Activated T-cell treated with anti-CD3 and anti-CD28 coated beads for 4 hours (primary cell): ENCODE results near the gene KCTD19.
"Not testable (repeated sequence)": the region's sequence is repeated elsewhere in the genome, so short reads cannot be mapped to it uniquely, and the experiment has no call there.

ENCODE experiments used
- DNase-seq: peaks from one replicate; pipeline ENCODE4 v3.0.0-alpha.2; 2020

Gene KCTD19

DNA sequence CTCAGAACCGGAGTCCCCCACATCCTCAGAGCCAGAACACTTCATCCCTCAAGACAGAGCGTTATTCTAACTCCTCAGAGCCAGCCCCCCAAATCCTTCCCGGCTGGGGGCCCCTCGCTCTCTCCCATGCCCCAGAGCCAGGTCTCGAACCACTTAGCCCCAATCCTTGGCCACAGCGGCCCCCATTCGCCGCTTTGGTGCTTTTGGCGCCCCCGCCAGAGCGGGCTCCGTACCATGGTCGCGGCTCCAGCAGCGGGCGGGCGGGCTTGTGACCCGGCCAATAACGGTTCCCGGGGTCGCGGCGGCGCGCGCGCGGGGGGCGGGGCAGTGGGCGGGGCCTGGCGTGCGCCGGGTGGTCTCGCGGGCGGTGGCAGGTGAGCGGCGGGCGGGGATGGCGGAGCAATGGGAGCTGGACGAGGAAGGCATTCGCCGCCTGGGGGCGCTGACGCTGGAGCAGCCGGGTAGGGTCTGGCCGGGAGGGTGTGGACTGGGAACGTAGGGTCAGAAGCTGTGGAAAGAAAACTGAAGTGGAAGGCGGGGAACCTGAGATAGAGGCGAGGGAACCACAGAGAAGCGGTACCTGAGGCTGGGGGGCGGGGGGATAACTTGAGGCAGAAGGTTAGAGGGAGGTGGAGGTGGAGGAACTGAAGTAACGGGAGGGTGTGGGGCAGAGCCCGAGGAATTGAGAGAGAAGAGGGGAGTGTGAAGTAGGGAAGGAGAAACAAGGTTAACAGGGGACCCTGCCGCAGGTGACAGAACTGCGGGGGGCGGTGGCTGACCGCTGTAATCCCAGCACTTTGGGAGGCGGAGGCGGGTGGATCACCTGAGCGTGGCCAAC is at the start of gene KCTD19, which contains the start of gene LRRC36:
Gene KCTD19, minus strand, starts transcription at position 270 of the 838 bp plus-strand sequence. Its CDS starts 34 bp downstream, at position 236.
Gene LRRC36, plus strand, starts transcription at position 344 of the 838 bp plus-strand sequence. Its CDS starts 48 bp downstream, at position 392.
- DNase-seq: peak; percentile 27

DNA sequence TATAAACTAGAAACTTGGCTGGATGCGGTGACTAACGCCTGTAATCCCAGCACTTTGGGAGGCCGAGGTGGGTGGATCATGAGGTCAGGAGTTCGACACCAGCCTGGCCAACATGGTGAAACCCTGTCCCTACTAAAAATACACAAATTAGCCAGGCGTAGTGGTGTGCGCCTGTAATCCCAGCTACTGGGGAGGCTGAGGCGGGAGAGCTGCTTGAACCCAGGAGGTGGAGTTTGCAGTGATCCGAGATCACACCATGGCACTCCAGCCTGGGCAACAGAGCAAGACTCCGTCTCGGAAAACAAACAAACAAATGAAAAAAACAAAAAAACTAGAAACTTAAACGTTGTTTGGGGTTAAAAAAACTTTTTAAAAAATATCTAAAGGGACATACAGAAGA is 49.5 kb upstream of the KCTD19 start:
- DNase-seq: not testable (repeated sequence)

DNA sequence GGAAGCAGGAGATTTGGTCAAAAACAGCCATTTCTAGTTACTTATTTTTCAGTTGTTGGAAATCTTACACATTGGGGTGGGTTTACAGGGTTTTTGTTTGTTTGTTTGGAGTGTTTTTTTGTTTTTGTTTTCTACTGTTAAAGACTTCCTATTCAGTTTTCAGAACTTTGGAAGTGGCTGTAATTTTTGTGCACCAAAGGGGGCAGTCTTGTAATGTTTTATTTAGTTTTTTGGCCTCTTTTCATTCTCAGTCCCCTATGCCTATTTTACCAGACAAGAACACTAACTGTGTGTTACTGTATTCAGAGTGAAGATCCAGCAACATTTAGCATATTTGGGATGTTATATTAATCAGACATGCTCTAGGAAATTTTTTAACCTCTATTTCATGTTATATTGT is 46.1 kb upstream of the KCTD19 start:
- no peak for DNase-seq

DNA sequence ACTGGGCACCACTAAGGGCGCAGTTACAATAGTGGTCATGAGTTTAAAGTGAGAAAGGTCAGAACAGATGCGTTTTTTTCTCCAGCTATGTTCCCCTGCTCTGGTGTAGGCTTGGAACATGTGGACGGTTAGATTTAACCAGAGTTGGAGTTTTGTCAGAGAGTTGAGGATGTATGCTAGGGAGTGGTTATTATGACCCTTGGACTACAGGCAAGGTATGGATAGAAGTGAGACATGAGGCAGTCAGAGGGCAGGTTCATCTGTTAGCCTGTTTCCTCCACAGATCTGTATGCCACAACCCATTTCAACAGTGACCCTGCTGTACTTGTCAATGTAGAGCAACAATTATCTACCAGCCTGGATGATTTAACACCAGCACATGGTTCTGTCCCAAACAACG is 44.1 kb upstream of the KCTD19 start:
- no peak for DNase-seq

DNA sequence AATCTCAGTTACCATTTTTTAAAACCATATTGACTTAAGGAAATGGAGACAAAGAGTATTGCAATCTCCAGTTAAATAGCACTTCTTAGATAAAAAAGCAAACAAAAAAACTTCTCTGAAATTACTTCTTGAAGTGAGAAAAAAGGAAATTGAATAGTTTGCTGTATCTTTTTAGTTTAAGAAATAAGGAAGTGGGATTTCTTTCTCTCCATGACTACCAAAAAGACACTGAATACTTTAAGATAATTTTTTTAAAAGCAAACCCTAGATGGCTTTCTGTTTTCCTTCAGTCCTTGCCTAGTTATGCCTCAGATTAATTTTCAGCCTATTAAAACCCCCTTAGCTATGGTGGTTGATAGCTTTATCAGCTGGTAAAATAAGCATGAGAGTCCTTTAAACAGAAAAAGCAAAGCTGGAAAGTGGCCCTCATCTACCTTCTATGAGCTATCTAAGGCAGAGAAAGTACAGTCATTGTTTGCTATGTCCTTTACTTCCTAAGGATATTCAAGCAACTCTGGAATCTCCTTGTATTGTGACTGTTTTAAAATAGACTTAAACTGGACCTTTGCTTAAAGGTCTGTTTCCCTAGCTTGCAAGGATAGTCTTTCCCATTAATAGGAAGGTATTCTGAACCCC is 38.2 kb upstream of the KCTD19 start:
- no peak for DNase-seq

DNA sequence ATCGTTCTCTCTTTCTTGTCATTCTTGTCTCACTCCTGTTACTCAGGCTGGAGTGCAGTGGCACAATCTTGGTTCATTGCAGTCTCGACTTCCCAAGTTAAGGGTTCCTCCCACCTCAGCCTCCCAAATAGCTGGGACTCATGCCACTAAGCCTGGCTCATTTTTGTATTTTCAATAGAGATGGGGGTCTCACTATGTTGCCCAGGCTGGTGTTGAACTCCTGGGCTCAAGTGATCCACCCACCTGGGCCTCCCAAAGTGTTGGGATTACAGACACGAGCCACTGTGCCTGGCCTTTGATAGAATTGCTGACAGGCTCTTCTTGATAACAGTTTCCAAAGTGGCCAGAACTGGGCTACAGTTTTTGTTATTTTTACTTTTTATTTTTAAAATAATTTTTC is 34.5 kb upstream of the KCTD19 start:
- no peak for DNase-seq

DNA sequence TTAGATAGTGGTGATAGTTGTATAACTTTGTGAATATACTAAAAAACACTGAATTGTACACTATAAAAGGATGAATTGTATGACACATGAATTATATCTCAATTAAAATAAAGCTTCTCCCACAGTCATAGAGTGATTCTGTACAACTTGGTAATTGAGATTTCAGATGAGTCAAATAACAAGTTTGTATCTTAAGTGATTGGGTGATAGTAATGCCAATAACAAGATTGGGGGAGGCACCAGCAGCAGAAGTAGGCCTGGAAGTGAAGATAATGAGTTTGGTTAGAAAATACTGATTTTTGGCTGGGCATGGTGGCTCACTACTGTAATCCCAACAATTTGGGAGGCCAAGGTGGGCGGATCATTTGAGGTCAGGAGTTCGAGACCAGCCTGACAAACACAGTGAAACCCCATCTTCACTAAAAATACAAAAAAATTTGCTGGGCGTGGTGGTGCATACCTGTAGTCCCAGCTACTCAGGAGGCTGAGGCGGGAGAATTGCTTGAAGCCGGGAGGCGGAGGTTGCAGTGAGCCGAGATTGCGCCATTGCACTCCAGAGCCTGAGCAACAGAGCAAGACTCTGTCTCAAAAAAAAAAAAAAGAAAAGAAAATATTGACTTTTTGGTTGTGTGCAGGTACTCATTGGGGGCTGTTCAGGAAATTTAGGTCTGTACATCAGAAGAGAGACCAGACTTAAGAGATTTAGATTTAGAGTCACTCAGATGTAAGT is 33.2 kb upstream of the KCTD19 start:
- not testable (repeated sequence) for DNase-seq

DNA sequence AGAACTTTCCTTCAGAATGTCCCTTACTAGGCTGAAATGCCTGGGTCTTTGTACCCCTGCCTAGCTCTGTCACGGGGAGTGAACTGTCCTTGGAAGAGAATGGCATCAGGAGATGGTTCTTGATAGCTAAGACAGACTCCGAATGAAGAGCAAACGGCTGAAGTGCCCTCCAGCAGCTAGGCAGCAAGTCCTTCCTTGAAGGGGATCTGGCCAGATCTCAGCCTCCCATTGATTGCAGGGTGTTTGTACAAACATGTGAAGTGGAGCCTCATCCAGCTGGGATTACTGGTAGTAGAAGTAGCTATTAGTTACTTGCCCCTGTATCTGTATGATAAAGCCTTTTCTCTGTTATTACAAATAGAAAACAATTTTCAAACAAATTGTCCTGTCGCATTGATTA is 31.0 kb upstream of the KCTD19 start:
- DNase-seq: no peak

DNA sequence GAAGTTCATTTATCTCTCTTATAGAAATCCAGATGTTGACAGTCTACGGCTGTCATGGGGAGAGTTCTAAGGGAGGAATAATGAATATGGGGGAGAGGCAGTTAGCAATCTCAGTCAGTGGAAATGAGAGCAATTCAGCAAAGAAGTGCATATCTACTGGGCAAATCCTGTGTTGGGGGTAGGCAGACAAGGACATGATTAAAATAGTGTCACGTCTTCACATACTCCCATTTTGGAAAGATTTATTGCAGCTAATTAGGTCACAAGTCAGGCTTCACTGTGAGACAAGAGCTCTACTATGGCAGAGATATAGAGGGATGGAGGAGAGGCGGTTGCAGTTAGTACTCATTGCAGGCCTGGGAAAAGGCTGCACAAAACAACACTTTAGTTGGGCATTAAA is 29.9 kb upstream of the KCTD19 start:
- no peak for DNase-seq

DNA sequence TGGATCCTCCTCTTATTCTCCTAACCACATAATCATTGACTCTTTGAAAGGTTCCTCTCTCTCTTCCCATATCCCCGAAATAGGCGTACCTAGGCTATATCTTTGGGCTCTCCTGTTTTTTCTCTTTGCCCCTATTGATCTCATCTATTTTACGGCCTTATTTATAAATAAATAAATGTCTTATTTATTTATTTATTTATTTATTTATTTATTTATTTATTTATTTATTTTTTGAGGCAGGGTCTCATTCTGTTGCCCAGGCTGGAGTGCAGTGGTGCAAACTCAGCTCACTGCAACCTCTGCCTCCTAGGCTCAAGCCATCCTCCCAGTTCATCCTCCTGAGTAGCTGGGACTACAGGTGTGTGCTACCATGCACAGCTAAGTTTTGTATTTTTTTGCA is 25.9 kb upstream of the KCTD19 start:
- DNase-seq: not testable (repeated sequence)

DNA sequence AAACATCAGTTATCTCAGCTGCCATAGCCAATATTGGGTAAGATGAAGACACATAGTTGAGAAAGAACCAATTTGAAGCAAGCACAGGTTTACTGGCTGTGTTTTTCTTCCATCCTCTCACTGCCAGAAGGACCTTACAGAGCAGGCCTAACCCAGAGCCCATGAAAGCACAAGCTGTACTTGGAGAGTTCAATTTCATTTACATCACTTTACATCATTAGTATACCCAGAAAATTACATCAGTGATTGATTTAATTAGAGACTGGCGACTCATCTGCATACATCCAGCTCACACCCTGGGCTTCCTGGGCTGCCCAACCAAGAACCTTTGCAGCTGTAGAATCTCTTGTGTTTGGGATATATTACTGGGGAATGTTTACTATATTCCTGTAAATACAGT is 23.8 kb upstream of the KCTD19 start:
- no peak for DNase-seq

DNA sequence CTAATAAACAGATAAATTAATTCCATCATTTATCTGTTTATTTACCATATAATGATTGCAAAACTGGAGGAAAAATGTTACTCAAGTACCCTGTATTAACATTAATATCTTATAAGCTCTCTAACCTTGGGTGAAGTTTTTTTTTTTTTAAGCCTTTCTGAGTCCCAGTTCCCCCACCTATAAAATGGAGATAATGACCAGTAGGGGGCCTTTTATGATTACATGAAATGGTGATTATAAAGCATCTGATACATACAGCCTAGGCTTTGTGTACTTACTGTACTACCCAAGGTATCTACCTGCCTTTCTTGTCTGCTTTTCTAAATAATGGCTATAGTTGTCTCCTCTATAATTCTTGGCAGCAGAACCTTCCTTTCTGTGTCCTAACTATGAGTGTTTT is 22.6 kb upstream of the KCTD19 start:
- no peak for DNase-seq

DNA sequence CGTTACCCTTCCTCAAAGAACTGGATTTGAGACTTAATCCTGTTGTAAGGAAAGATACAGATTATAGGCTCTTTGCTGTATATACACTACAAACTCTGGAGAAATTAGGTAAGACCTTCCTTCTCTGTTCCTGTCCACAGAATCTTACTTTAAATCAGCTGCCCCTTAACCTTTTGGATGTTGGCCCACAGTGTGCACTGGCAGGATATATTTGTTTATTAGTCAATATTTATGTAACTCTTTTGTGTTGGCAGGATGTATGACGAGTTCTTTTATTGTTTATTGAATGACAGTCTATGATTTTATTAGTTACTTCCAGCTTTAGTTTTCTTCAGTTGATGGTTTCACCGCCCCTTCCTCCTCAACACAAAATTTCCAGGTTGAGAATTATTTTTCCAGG is 19.8 kb upstream of the KCTD19 start:
- DNase-seq: no peak

DNA sequence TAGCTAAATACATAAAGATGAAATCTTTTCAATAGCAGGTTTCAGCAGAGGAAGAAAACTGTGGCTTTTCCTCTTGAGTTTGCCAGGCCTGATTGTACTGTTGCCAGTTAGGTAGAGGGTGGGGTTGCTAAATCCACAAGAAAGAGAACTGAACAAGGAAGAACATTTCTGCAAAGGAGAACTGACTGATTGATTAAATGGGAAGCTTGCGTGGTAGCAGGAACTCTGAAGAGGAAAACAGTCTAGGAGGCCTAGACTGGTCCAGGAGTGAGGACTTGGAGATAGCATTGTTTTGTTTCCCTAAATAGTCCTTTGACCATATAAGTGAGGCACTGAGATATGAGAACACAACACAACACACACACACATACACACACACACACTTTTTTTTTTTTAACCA is 18.9 kb upstream of the KCTD19 start:
- DNase-seq: no peak

DNA sequence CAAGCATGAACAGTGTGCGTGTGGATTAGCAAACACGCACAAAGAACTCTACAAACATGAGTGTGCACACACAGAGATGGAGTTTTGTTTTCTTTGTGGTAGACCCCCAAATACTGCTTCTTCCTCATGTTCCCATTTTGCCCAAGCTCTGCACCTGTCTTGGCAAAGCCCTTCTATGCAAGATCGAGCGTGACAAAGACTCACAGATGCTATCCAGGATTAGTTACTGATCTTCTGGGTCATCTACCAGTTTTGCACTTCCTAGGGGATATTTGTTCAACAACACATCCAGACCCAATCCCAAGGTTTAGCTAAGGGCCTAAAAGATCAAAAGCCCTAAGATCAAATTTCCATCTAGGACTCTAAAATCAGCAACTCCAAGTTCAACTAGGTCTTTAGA is 16.1 kb upstream of the KCTD19 start:
- DNase-seq: no peak

DNA sequence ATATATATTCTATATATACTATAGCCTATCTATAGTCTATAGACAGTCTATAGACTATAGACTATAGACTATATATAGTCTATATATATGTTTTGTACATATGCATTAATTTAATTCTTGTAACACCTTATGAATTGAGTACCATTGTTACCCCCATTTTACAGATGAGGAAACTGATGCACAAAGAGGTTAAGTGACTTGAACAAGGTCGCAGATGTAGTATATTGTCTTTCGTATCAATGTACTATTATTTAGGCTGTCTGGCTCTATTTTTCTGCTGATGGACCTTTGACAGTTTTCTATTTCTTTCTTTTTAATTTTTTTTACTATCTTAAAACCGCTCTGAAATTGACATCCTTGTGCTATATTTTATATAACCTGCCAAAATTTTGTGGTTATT is 14.7 kb upstream of the KCTD19 start:
- DNase-seq: no peak

DNA sequence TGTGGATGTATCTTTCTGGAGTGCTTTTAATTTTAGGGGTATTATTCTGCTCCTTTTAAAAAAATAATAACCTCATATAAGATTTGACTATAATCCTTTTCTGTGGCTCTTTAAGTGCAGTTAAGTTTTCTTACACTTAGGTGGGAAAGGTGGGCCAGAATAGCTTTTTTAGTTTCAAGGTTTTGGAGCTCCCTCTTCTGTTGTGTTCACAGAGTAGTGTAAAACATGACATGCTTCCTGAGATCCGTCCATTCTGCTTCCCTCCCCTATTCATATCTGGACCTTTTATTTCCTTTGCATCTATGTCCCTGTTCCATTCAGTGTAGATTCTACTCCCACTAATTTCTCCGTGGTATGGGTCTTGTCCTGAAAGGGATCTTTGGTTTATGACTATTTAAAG is 12.9 kb upstream of the KCTD19 start:
- DNase-seq: no peak

DNA sequence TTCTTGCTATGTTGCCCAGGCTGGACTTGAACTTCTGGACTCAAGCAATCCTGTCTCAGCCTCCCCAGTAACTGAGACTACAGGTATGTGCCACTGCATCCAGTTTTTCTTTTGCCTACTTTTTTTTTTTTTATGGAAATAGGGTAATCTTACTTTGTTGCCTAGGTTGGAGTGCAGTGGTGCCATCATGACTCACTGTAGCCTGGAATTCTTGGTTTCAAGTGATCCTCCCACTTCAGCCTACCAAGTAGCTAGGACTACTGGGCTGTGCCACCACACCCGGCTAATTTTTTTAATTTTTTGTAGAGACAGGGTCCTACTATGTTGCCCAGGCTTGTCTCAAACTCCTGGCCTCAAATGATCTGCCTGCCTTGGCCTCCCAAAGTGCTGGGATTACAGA is 10.1 kb upstream of the KCTD19 start:
- DNase-seq: no peak

DNA sequence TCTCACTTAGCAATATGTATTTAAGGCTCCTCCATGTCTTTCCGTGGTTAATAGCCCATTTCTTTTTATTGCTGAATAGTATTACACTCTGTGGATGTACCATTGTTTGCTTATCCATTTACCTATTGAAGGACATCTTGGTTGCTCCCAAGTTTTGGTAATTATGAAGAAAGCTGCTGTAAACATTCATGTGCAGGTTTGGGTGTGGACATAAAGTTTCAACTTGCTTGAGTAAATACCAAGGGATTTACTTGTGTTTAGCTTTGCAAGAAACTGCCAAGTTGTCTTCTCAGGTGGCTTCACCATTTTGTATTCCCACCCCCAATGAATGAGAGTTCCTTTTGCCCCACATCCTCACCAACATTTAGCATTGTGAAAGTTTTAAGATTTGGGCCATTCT is 9.6 kb upstream of the KCTD19 start:
- DNase-seq: no peak

DNA sequence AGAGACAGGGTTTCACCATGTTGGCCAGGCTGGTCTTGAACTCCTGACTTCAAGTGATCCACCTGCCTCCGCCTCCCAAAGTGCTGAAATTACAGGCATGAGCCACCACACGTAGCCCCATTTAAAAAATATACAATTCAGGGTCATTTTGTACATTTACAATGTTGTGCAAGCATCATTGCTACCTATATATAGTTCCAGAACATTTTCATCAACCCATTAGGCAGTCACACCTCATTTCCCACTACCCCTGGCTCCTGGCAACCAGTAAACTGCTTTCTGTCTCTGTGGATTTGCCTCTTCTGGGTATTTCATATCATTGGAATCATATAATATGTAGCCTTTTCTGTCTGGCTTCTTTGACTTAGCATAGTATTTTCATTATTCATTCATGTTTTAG is 6.8 kb upstream of the KCTD19 start:
- no peak for DNase-seq

DNA sequence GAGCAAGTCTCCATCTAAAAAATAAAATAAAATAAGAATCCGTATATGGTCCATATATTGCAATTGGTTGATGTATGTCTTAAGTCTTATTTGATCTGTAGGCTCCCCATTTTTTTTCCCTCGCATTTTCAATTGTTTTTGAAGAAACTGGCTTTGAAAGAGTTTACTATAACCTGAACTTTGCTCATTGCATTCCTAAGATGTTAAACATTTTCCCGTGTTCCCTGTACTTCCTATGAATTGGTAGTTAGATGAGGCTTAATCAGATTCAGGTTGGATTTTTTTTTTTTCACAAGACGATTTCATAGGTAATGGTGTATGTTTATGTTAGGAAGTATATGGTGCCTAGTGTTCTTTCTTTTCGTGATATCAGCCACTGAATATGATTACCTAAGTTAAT is 3.4 kb upstream of the KCTD19 start:
- DNase-seq: no peak

DNA sequence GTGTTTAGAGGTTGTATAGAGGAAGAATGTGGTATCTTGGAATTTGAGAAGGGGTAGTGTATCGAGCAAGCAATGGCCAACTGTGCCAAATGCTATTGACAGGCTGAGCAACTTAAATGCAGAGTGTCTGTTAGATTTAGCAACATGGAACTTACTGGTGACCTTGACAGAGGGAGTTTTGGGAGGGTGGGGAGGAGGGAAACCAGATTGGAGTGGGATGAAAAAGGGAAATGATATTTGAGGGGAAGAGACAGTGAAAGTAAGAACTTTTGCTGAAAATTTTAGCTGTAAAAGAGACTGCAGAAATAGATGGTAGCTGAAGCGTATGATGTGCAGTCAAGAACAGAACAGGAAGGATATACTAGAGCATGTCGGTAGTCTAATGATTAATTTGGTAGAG is 1.2 kb upstream of the KCTD19 start:
- DNase-seq: no peak

DNA sequence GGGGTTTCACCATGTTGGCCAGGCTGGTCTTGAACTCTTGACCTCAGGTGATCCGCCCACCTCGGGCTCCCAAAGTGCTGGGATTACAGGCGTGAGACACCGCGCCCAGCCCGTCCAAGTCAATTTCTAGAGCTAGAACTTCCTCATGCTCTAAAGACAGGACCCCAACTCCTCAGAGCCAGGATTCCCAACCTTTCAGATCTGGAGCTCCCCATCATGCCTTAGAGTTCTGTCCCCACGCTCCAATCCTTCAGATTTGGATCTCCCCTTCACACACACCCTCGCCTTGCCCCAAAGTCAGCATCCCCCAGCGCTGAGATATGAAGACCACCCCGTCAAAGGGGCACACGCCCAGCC is 448 bp downstream of the KCTD19 start:
- no peak for DNase-seq

DNA sequence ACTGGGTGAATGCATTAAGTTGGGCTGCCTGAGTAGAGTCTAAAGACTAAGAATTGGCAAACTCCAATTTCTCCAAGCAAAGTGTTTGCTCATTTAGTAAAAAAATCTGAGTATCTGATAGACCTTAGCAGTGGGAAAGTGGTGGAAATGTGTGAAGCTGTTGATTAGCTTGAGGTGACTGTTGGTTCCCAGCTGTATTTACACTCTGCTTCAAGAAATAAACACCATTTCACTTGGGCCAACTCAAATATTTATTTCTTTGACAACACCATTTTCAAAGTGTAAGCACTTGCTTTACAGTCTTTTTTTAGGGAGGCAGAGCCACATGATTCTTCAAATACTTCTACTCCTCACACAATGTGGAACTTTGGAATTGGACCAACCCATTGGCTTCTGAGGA is 8.7 kb downstream of the KCTD19 start:
- DNase-seq: no peak
